Neutrophil (primary cell): ENCODE data around the gene NOTCH3.

Experiments
- H3K27ac ChIP-seq: fragments of 200-600 bp; sonication (generic); 2 replicates; pipeline ENCODE4 v1.5.1; 2016; ENCODE audit warnings: mild to moderate bottlenecking, moderate library complexity
- H3K27me3 ChIP-seq: fragments of 200-600 bp; sonication (generic); 2 replicates; pipeline ENCODE4 v1.6.0; 2016; ENCODE audit warnings: mild to moderate bottlenecking
- H3K36me3 ChIP-seq: fragments of 200-600 bp; sonication (generic); 2 replicates; pipeline ENCODE4 v1.5.1; 2017
- H3K4me1 ChIP-seq, 2 experiments: fragments of 200-600 bp in 1 of 2; sonication (generic) in 1 of 2; 1 replicate in 1 of 2; 2 replicates in 1 of 2; pipeline versions ENCODE4 v1.5.1 to v1.6.1; 2013 to 2016; ENCODE audit warnings: low read depth in 1 of 2, low read length in 1 of 2, mild to moderate bottlenecking in 1 of 2, moderate library complexity in 1 of 2; ENCODE audit not compliant: control insufficient read depth in 1 of 2, insufficient read depth in 1 of 2
- H3K4me3 ChIP-seq, 2 experiments: fragments of 200-600 bp in 1 of 2; sonication (generic) in 1 of 2; 1 replicate in 1 of 2; 2 replicates in 1 of 2; pipeline ENCODE4 v1.5.1; 2013 to 2016; ENCODE audit warnings: low read depth in 1 of 2, low read length in 1 of 2, mild to moderate bottlenecking in 1 of 2, moderate library complexity in 1 of 2
- H3K9me3 ChIP-seq: fragments of 200-600 bp; sonication (generic); 2 replicates; pipeline ENCODE4 v1.5.1; 2016
- TF ChIP-seq, protein P1 (sequence below): fragments of 200-600 bp; sonication (generic); IDR thresholded peaks from 2 replicates; pipeline ENCODE4 v1.5.1; 2016; ENCODE audit warnings: antibody characterized with exemption

NOTCH3 gene

GRCh38 chr19:15147090-15147489 lies 53.7 kb downstream of the NOTCH3 start:
- H3K4me3 ChIP-seq = no peak overlapping the region

DNA sequence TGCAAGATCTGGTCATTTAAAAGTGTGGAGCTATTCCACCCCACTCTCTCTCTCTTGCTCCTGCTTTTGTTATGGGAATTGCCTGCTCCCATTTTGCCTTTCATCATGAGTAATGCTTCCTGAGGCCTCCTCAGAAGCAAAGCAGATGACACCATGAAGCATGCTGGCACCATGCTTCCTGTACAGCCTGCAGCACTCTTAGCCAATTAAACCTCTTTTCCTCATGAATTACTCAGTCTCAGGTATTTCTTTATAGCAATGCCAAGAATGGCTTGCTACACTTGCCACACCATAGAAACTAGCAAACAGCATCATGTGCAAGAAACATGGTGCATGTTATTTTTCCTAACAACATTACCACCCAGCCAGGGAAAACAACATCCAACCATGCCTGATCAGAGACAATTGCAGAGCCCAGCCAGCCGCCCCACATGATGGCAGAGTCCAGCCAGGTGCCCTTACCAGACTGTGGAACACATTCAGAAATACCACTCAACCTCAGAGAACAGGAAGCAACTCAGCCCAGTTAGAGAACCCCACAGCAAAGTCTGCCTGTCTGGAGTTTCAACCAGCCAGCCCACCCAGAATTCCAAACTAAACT lies 56.6 kb downstream of the NOTCH3 start:
- TF ChIP-seq, protein P1, sequence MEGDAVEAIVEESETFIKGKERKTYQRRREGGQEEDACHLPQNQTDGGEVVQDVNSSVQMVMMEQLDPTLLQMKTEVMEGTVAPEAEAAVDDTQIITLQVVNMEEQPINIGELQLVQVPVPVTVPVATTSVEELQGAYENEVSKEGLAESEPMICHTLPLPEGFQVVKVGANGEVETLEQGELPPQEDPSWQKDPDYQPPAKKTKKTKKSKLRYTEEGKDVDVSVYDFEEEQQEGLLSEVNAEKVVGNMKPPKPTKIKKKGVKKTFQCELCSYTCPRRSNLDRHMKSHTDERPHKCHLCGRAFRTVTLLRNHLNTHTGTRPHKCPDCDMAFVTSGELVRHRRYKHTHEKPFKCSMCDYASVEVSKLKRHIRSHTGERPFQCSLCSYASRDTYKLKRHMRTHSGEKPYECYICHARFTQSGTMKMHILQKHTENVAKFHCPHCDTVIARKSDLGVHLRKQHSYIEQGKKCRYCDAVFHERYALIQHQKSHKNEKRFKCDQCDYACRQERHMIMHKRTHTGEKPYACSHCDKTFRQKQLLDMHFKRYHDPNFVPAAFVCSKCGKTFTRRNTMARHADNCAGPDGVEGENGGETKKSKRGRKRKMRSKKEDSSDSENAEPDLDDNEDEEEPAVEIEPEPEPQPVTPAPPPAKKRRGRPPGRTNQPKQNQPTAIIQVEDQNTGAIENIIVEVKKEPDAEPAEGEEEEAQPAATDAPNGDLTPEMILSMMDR = no peak
- Histone ChIP-seq H3K4me3 (no peak overlapping the region), H3K4me1 (peaks cover 0 to 3% of the 10 kb centered on the region in 2 experiments), H3K27ac (no peak overlapping the region), H3K36me3 (no peaks in the 10 kb centered on the region), H3K27me3 (peaks cover 8% of the 10 kb centered on the region), H3K9me3 (no peaks in the 10 kb centered on the region)

More at GRCh38 chr19:15147090-15147489, 53.7 kb downstream of the NOTCH3 start:
- Histone ChIP-seq H3K4me1 (peaks cover 13 to 19% of the 10 kb centered on the region in 2 experiments), H3K9me3 (no peaks in the 10 kb centered on the region), H3K36me3 (no peaks in the 10 kb centered on the region), H3K27ac (no peak overlapping the region), H3K27me3 (peaks cover 8% of the 10 kb centered on the region)
- TF ChIP-seq, protein P1 = no peak

- TF ChIP-seq, protein P1 = no peak
- Histone ChIP-seq H3K36me3 (no peaks in the 10 kb centered on the region), H3K4me1 (no peaks in the 10 kb centered on the region), H3K9me3 (no peaks in the 10 kb centered on the region), H3K4me3 (no peak overlapping the region), H3K27ac (no peak overlapping the region), H3K27me3 (no peaks in the 10 kb centered on the region)
Measured at GRCh38 chr19:15142313-15142712, 58.5 kb downstream of the NOTCH3 start.

GRCh38 chr19:15141143-15141542 lies 59.7 kb downstream of the NOTCH3 start:
- Histone ChIP-seq H3K27ac (no peak overlapping the region), H3K9me3 (no peaks in the 10 kb centered on the region), H3K36me3 (no peaks in the 10 kb centered on the region), H3K27me3 (no peaks in the 10 kb centered on the region), H3K4me3 (no peak overlapping the region), H3K4me1 (no peaks in the 10 kb centered on the region)
- TF ChIP-seq, protein P1 = no peak

DNA sequence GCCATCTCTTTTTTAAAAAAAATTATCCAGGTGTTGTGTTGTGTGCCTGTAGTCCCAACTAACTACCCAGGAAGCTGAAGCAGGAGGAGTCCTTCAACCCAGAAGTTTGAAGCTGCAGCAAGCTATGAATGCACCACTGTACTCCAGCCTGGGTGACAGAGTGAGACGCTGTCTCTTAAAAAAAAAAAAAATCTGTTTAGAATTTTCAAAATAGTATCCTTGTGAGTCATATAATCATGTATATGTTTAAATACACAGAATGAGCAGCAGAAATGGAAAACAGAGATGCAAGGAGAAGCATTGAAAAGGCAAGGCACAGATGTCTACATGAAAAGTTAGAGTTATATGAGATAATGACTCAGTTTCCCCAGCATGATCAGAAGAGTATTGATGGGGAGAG lies 62.4 kb downstream of the NOTCH3 start:
- Histone ChIP-seq H3K27ac (no peak overlapping the region), H3K4me3 (no peak overlapping the region), H3K36me3 (no peaks in the 10 kb centered on the region), H3K4me1 (no peaks in the 10 kb centered on the region), H3K27me3 (no peaks in the 10 kb centered on the region), H3K9me3 (no peaks in the 10 kb centered on the region)
- TF ChIP-seq, protein P1 = no peak
